HG03159 (cell line): ENCODE data around the gene SURF4.
"Not testable (repeated sequence)": the region's sequence is repeated elsewhere in the genome, so short reads cannot be mapped to it uniquely, and the experiment has no call there.

ENCODE experiments used
- ATAC-seq: cut with Tn5 transposase; IDR thresholded peaks from one replicate; pipeline ENCODE4 v1.9.1; 2021; ENCODE audit warnings: mild to moderate bottlenecking, moderate library complexity; ENCODE audit not compliant: unreplicated experiment

The SURF4 gene

DNA sequence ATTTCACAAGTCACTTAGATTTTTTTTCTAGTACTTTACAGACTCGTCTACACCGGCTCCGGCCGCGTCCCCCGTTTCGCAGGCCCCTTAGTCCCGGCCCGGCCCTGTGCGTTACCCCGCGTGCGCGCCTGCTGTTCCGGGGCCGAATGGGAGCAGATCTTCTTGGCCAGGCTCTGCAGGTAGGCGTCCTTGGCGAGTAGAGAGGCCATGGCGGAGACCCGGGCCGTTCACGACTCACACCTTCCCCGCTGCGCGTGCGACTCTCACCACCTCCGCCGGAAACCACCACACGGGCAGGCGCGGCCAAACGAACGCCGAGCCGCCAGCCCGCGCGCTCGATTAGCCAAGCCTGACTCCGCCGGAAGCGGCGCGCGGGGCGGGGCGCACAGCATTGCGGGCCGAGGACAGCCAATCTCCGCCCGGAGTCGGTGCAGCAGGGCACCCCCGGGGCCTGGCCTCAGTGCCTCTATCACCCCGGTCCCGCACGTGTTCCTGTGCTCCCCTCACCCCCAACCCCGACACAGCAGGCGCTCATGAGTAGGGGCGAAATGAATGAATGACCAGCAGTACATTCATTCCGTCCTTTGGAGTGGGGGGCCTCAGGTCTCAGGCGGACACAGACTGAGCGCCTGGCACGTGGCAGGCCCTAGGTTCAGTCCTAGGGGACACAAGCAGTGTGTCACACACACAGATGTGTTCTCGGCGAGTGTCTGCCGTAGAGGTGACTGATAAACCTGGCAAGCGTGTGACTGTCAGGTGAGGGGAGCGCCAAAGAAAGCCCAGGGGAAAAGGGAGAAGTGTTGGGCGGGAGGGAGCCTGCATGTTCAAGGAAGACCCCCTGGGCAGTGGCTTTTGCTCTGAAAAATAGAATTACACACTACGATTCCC, 39.7 kb downstream of the SURF4 start, which contains the start of gene SURF6:
Gene SURF6, minus strand, starts transcription at position 265 of the 888 bp plus-strand sequence. Its CDS starts 56 bp downstream, at position 209.
- ATAC-seq: peak; percentile 81

DNA sequence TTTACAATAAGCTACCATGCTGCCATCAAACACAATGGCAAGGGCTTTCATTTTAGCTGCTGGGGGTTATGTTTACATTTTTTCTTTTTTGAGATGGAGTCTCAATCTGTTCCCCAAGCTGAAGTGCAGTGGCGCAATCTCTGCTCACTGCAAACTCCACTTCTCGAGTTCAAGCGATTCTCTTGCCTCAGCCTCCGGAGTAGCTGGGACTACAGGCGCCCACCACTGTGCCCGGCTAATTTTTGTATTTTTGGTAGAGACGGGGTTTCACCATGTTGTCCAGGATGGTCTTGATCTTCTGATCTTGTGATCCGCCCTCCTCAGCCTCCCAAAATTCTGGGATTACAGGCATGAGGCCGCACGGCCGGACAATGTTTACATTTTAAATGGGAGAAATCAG, 41.0 kb downstream of the SURF4 start:
- not testable (repeated sequence) for ATAC-seq

DNA sequence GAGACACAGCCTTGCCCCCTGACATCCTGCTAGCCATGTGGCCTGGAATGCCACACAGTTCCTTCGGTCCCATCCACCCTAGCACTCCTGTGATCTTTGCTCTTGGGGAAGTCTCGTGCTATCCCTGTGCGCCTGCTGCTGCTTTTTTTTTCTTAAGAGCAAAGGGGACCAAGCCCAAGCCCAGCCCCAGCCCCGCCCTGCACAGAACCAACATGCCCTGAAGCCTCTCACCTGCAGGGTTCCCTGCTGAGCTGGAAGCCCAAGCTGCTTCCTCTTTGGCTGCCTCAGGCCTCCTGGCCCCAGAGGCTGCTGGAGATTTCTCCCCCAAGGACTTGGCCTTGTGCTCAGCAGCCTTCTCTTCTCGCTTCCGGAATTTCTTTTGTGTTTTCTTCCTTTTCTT, 41.7 kb downstream of the SURF4 start:
- no peak for ATAC-seq

DNA sequence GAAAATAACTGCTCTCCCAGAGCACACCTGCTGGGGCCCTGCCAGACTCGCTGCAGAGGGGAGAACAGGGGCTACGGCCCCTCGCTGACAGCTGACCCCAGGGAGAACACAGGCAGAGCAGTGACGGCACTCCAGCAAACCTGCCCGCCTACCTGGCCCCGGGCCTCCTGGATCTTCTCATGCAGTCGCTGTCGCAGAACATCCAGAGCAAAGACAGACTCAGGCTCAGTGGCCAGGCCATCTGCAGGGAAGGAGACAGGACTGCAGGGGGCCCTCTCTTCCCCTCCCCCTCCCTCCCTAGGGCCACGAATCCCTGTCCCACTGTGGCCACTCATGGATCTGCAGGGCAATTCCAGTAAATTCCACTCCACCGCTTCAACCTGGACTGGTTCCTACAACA, 42.3 kb downstream of the SURF4 start:
- ATAC-seq: no peak

DNA sequence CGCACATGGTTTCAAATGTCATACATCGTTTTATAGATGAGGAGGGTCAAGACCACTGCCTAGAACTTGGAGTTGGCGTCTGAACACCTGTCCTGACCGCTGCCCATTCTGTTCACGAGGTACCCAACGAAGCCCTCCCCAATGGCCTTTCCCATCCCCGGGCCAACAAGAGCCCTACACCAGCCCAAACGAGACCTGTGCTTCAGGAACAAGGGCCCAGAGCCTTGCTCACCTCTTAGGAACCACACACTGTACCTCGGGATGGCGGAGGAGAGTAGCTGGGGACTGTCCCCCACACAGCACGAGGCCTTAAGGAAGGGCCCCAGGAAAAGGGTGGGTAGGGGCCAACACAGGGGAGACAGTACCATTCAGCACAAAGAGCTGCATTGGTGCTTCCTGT, 42.8 kb downstream of the SURF4 start:
- ATAC-seq: no peak

DNA sequence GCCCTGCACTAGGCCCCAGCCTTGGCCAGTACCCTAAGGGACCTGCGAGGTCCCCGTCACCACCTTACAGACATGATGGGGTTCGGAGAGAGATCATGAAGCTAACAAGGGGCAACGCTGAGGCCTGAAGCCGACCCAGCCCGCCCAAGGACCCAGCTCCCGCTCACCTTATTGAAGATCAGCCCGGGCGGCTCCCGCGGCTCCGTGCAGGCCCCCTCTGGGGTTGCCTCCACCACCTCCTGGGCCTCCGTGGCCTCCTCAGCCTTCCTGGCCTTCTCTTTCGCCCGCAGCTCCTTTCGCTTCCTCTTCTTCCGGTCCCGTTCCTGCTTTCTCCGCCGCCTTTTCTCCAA, 43.5 kb downstream of the SURF4 start:
- ATAC-seq: no peak

DNA sequence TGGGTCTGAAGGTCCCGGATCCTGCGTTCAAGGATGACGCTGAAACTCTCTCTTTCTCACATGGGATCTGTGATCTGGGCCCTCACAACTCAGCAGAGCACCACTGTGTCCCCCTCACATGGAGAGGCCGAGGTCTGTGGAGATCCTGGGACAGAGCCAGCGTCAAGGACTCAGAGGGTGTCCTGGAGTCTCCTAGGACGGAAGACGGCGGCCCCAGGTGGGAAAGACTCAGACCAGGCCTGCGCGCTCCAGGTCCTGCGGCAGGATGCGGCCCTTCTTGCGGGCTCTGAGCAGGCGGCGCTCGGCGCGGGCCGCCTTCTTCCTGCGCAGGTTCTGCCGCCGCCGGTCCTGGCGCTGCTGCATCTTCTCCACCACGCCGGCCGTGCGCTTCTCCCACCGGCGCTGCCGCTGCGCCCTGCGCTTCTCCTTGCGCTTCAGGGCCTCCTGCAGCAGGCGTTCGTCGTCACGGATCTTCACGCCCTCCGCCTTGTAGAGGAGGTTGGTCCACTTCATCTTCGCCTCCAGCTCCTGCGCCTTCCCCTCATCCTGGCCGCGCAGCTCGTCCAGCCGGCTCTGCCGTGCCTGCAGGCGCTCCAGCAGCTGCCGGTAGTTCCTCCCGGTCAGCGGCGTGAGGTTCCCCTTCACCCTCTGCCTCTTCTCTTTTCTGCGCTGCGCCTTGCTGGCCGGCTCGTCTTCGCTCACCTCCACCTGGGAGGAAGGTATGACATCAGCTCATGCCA, 44.0 kb downstream of the SURF4 start:
- ATAC-seq: no peak

DNA sequence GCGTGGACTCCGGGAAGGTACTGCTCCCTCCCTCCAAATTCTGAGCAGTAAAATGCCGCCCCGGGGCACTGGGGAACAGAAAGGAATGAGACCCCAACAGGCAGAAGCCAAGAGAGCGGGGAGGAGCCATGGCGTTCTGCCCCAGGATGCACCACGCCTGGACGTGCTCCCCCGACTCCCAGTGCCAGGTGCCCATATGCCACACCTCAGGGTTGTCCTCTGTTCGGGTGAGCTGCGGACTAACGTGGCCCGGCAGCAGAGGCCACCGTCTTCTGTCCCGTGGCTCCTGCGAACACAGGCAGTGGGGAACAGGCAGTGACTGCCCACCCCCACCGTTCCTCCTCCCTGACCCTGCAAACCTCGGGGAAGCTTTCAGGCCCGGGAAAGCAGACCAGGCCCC, 44.6 kb downstream of the SURF4 start:
- no peak for ATAC-seq

DNA sequence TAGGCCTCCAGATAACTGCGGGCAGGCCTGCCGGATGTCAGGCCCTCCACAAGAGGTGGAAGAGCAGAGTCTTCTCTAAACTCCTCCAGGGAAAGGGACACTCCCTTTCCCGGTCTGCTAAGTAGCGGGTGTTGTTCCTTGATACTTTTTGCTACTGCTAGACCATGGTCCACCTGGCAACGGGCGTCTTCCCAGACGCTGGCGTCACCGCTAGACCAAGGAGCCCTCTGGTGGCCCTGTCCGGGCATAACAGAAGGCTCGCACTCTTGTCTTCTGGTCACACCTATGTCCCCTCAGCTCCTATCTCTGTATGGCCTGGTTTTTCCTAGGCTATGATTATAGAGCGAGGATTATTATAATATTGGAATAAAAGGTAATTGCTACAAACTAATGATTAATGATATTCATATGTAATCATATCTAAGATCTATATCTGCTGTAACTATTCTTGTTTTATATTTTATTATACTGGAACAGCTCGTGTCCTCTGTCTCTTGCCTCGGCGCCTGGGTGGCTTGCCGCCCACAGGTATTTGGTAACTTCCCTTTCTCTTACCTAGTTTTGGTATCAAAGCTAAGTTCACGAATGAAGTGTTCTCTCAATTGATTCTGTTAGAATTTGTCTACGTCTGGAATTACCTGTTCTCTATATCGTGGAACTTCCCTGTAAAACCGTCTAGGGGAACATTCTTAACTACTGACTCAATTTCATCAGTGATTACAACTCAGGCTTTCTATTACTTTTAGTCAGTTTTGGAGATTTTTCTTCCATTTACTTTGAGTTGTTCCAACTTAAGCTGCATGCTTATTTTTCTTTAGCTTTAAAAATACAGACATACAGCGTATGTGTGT, 46.3 kb downstream of the SURF4 start:
- ATAC-seq: not testable (repeated sequence)

DNA sequence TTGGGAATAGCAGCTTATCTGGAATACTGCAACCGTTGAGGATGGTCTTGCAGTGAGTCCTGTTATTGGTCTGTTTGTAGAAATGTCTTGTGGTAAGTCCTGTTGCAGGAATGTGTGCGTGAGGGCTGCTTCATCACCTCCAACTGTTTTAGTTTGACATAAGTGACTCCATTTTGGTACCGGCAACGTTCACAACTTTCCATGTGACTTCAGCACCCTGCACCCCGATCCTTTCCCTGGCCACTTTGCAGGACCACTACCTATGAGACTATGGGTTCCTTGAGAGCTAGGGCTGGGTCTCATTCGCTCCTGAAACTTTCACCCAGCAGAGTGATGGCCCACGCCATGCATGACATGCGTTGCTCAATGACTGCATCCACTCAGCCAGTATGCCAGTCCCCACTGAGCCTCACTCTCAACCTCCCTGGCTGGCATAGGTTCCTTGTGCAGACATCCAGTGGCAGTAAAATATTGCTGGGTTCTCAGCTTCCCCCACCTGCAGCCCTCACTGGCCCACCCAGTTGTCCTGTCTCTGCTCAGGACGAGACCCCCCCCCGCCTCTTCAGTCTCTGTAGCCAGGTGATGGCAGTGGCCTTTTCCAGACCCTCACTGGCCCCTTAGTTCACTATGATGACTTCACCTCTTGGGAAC, 47.9 kb downstream of the SURF4 start:
- ATAC-seq: no peak

DNA sequence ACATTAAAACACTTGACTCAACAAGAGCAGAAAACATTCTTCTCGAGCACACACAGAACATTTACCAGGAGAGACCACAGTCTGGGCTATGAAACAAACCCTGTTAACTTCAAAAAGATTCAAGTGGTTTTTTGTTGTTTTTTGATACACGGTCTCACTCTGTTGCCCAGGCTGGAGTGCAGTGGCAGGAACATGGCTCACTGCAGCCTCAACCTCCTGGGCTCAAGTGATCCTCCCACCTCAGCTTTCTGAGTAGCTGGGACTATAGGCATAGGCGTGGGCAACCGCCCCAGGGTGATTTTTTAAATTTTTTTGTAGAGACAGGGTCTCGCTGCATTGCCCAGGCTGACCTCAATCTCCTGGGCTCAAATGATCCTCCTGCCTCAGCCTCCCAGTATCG, 48.8 kb downstream of the SURF4 start:
- ATAC-seq: not testable (repeated sequence)

DNA sequence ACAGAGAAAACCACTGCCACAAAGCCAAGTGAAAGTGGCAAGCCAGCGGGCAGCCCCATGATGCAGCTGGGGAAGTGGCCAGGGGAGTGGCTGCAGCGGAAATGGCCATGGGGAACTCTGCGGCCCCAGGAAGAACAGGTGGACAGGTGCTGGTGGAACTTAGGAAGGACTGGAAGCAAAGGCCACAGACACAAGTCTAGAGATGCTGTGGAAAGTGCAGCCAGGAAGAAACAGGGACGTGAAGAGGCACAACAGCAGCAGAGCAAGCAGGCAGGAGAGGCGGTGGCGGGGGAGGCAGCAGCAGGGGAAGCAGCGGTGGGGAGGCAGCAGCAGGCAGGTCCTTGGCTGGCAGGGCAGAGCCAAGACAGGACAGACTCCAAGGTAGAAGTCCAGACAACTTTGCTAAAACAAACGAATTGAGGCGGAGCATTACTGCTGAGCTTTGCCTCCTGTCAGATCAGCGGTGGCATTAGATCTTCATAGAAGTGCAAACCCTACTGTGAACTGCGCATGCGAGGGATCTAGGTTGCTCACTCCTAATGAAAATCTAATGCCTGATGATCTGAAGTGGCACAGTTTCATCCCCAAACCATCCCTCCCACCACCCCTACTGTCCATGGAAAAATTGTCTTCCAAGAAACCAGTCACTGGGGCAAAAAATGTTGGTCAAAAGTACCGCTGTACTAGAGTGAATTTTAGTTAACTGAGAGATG, 51.7 kb downstream of the SURF4 start:
- ATAC-seq: no peak

DNA sequence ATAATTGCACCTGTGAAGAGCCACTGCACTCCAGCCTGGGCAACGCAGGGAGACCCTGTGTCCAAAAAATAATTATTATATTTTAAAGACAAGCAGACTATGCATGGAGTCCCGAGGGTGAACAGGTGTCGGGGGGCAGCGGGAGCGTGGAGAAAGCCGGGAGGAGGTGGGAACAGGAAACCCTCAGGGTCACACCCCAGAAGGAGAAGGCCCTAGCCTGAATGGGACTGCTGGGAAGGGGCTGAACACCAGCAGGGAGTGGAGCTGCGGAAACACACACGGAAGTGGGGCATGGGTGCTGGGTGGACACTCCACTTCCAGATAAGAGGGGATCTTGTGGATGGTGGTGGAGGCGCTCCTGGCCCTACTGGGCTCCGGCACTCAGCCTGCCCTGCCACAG, 52.6 kb downstream of the SURF4 start:
- no peak for ATAC-seq

DNA sequence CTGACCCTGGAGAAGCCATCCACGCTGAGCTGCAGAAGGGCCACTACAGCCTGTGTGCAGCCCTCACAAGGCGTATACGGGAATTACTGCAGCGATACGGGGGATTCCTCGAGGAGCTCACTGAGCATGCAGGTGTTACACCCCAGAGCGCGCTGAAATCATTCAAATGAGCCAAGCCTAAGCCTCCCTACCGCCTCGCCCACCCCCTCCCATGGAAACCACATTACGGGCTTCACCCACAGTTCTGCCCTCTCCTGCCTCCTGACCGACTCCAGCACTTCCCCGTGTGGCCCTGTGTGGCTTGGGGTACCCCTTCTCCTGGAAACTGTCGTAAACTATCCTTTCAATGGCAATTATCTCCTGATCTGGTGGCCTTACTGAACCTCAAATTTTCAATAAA, 53.2 kb downstream of the SURF4 start:
- no peak for ATAC-seq

DNA sequence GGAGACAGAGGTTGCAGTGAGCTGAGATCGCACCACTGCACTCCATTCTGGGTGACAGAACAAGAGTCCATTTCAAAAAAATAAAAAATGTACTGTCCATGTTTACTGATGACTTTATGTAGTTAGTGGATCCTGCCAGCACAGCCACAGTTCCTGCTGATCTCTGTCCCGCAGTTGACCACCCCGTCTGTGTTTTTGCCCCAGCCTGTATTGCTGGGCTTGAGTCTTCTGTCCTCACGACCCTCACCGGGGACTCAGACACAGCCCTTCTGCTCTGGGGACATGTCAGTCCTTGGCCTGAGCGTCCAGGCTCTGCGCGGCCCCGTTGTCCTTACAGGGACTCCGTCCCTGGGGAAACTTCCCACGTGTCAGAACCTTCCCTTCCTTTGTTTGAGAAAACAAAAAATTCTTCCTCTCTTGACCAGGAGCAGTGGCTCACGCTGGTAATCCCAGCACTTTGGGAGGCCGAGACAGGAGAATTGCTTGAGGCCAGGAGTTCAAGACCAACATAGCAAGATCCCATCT, 54.4 kb downstream of the SURF4 start:
- ATAC-seq: no peak

DNA sequence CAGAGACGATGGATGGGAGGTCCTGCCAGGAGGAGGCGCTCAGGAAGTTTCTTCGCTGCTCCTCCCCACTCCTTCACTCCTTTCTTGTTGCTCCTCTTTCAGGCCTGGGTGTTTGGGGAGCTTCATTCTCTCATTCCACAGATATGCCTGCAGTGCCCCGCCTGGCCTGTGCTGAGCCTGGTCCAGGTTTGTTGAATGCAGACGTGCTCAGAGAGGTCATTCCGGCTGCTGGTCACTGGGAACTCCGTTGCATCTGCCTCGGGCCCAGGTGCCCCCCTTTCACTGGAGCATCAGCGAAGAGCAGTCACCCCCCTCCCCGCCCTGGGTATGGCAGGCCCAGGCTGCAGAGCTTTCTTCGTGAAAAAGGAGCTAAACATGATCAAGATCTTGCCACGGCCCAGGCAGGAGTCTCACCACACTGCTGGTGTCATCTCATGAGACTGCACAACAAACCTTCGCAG, 55.4 kb downstream of the SURF4 start:
- ATAC-seq: no peak

DNA sequence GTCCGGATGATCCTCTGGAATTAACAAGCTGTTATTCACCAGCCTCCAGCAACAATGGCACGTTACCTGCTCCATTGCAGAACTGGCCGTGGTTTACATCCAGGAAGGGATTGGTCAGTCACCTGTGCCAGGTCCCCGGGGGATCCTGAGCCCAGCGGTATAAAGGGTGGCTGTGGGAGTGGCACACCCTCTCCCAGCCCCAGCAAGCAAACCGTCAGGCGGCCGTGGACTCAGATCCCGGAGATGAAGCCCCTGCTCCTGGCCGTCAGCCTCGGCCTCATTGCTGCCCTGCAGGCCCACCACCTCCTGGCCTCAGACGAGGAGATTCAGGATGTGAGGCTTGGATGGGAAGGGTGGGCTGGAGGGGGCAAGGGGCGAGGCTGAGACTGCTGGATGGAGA, 58.3 kb downstream of the SURF4 start:
- not testable (repeated sequence) for ATAC-seq

DNA sequence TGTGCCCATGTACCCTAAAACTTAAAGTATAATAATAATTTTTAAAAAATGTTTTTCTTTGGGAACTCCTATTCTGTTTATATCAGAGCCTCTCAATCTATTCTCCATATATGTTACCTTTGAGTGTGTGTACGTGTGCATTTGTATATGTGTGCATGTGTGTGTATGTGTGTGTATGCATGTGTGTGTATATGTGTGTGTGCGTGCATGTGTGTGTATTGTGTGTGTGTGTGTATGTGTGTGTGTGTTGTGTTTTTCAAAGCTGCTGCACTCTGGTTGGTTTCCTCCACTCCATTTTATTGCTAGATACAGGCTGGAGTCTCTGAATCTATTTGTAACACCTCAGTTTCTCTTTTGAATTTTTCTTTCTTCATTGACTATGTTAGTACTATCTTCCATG, 59.9 kb downstream of the SURF4 start:
- no peak for ATAC-seq
